Measurements from ENCODE around the gene RCL1.

DNA sequence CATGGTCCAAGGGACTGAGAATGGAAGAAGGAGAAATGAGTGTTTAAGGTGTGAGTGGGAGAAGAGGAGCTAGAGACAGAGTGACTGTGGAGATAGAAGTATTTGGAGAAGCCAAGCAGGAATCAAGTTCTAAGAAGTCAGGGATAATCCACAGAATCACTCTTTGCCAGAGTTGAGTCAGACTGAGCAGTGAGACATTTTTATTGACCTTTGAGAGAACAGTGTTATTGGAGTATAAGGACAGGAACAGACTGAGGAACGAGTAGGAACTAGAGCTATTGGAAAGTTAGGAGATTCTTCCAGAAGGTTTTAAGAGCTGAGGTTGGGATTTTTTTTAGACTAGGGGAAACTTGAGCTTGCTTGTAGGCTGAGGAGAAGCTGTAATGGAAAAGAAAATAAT, 37.2 kb downstream of the RCL1 start:
- TF ChIP-seq, protein P1, sequence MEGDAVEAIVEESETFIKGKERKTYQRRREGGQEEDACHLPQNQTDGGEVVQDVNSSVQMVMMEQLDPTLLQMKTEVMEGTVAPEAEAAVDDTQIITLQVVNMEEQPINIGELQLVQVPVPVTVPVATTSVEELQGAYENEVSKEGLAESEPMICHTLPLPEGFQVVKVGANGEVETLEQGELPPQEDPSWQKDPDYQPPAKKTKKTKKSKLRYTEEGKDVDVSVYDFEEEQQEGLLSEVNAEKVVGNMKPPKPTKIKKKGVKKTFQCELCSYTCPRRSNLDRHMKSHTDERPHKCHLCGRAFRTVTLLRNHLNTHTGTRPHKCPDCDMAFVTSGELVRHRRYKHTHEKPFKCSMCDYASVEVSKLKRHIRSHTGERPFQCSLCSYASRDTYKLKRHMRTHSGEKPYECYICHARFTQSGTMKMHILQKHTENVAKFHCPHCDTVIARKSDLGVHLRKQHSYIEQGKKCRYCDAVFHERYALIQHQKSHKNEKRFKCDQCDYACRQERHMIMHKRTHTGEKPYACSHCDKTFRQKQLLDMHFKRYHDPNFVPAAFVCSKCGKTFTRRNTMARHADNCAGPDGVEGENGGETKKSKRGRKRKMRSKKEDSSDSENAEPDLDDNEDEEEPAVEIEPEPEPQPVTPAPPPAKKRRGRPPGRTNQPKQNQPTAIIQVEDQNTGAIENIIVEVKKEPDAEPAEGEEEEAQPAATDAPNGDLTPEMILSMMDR (conservative IDR thresholded peaks at IDR 0.05; ENCODE audit: low read depth, low read length), result no peak
- no peak for TF ChIP-seq EZH2 (IDR thresholded peaks at IDR 0.05; ENCODE audit: borderline replicate concordance, low read depth, low read length, poor library complexity, severe bottlenecking)

Data from A673 (cell line).